Heart right ventricle (tissue), 16 donors: ENCODE data around the gene TRPM3. TPM values are rescaled to one million over a fixed set of nuclear protein-coding genes. Genes with fewer than 3 reads are reported as not detected.

Source experiments
- ATAC-seq, 8 donors: fragments of 200-7000 bp; cut with Tn5 transposase; one replicate each; pipeline ENCODE4 v1.9.1; 2020; ENCODE audit warnings: mild to moderate bottlenecking in 8 of 8, moderate library complexity in 8 of 8, moderate number of reproducible peaks in 1 of 8
- DNase-seq, 2 donors: peaks; one replicate each; pipeline ENCODE4 v3.0.0-alpha.2; 2020
- H3K27ac ChIP-seq, 10 donors: fragments of 200-600 bp; sonication (generic) in 2 of 10; one replicate each; pipeline versions ENCODE4 v1.5.0 to v1.8.0; 2020 to 2022; ENCODE audit warnings: mild to moderate bottlenecking in 3 of 10
- H3K27me3 ChIP-seq, 7 donors: fragments of 200-600 bp; one replicate each; pipeline ENCODE4 v1.8.0; 2021 to 2022; ENCODE audit warnings: mild to moderate bottlenecking in 2 of 7
- H3K36me3 ChIP-seq, 9 donors: fragments of 200-600 bp; sonication (generic) in 1 of 9; one replicate each; pipeline versions ENCODE4 v1.5.0 to v1.8.0; 2020 to 2022; ENCODE audit warnings: mild to moderate bottlenecking in 2 of 9
- H3K4me1 ChIP-seq, 9 donors: fragments of 200-600 bp; sonication (generic) in 1 of 9; one replicate each; pipeline versions ENCODE4 v1.5.0 to v1.8.0; 2020 to 2022; ENCODE audit warnings: mild to moderate bottlenecking in 4 of 9
- H3K4me3 ChIP-seq, 10 donors: fragments of 200-600 bp; sonication (generic) in 2 of 10; one replicate each; pipeline versions ENCODE4 v1.5.0 to v1.8.0; 2020 to 2022; ENCODE audit warnings: mild to moderate bottlenecking in 7 of 10, moderate library complexity in 2 of 10
- H3K9me3 ChIP-seq, 11 donors: fragments of 200-600 bp in 10 of 11; sonication (generic) in 2 of 11; one replicate each; pipeline versions ENCODE4 v1.5.0 to v1.8.0; 2013 to 2022; ENCODE audit warnings: mild to moderate bottlenecking in 2 of 11, control low read depth in 1 of 11, moderate library complexity in 1 of 11
- CTCF ChIP-seq, 9 donors: fragments of 200-600 bp; sonication (generic) in 2 of 9; IDR thresholded peaks; one replicate each; pipeline versions ENCODE4 v1.5.0 to v1.8.0; 2021 to 2022; ENCODE audit warnings: antibody characterized with exemption in 9 of 9, mild to moderate bottlenecking in 5 of 9, moderate library complexity in 1 of 9
- WGBS, 2 donors: extraction: QIAGEN DNeasy Blood & Tissue Kit; methylation state at CpG; one replicate each; pipeline ENCODE4 v1.1.7; 2013; ENCODE audit warnings: inconsistent platforms in 1 of 2; 5-methylcytosine and 5-hydroxymethylcytosine counted together
- intact Hi-C, 10 donors: fragments of 100-400 bp; cut with DNase I; formaldehyde crosslinking; loops; one replicate each; pipeline versions ENCODE4 v1.11.1 to v1.14.2; 2022
- polyA plus RNA-seq, 2 donors: library from polyadenylated mRNA; stranded (reverse); fragments of 200-250 nt; gene quantifications; one replicate each; pipeline ENCODE4 v1.2.3, GENCODE V29; 2013
- total RNA-seq, 10 donors: library from RNA; stranded (reverse); fragmentation: NEBNext Ultra II Directional in 3 of 10; extraction: Animal tissue kit (Norgen Biotek cat#: 25700) in 3 of 10; gene quantifications; one replicate each; pipeline versions ENCODE4 v1.2.1 to v1.2.4, GENCODE V29; 2021 to 2023
- donor health status: Arrhythmogenic right ventricular cardiomyopathy.
- donor health status: ischemic (EF 13 %, LVEDD 7.1; RV severe dilation, severe dysfunction).
- donor health status: healthy with polysubstance abuse.
- donor health status: DM: no; HTN: yes; CAD: no.
- donor health status: DM: no; HTN: no; CAD: no.
- donor health status: ischemic (EF 25% LVEDD 6.9; RV normal size, moderate dysfunction).
- donor health status: ischemic (EF 25% LVEDD 5.7; RV mildly dilated, moderate dysfunction).
- donor health status: healthy.
- donor health status: DM: yes; HTN: yes; CAD: no.
- donor health status: Ischemic cardiomyopathy.
- donor health status: ischemic (EF 35%, LVEDD 5.7; RV mildly dilated, moderate dysfunction).
- donor health status: nonischemic (EF 11% LVEDD 7.7; RV severe dilation, severe dysfunction).
- donor health status: DM: yes; HTN: yes; CAD: no.
- donor health status: PGD.
- donor health status: ischemic (EF 29% LVEDD 5.4; RV normal size, mild dysfunction).
- donor health status: nonischemic (EF 23%, LVEDD 6.1; RV moderate dilation, normal function).

Gene TRPM3
- total and polyA plus RNA-seq, 12 donors, result 0.05 to 1.3 (median 0.16) TPM; not detected in 1

GRCh38 chr9:70642341-70642740 is 479.1 kb downstream of the TRPM3 start:
- Histone ChIP-seq H3K4me3 (no peak overlapping the region), H3K4me1 (no peaks in the 10 kb centered on the region), H3K9me3 (no peaks in the 10 kb centered on the region), H3K27ac (no peak overlapping the region), H3K27me3 (no peaks in the 10 kb centered on the region), H3K36me3 (no peaks in the 10 kb centered on the region)
- TF ChIP-seq CTCF (IDR thresholded peaks at IDR 0.05), result no peak
- intact Hi-C loops, result loop anchor here in 7 of 10 donors (5.0 to 10.0 kb wide), 5 partner anchors 282 to 605 kb away; no protein-coding TSS in a partner anchor
- ATAC-seq (no peak), DNase-seq (no peak)
- 87 to 89% methylated on average over 8 of the region's 8 CpGs for WGBS, 2 donors

- Histone ChIP-seq H3K4me1 (no peaks in the 10 kb centered on the region), H3K27ac (no peak overlapping the region), H3K4me3 (no peak overlapping the region), H3K27me3 (no peaks in the 10 kb centered on the region), H3K9me3 (no peaks in the 10 kb centered on the region), H3K36me3 (no peaks in the 10 kb centered on the region)
- intact Hi-C loops, result loop anchor here in 7 of 10 donors (2.0 to 10.0 kb wide), 6 partner anchors 283 to 607 kb away; no protein-coding TSS in a partner anchor
- TF ChIP-seq CTCF (IDR thresholded peaks at IDR 0.05), result no peak
- no peak for ATAC-seq
- WGBS, 2 donors, result 33 to 48% methylated on average over 1 of the region's 1 CpG
- no peak for DNase-seq
These were observed 479.8 kb downstream of the TRPM3 start for GRCh38 chr9:70641631-70642030.

- no peak overlapping the region for H3K27ac ChIP-seq
- no peaks in the 10 kb centered on the region for H3K36me3 ChIP-seq
- WGBS, 2 donors, result 79 to 84% methylated on average over 4 of the region's 4 CpGs
- H3K9me3 ChIP-seq, result no peaks in the 10 kb centered on the region
- H3K27me3 ChIP-seq, result no peaks in the 10 kb centered on the region
- no peaks in the 10 kb centered on the region for H3K4me1 ChIP-seq
- DNase-seq (no peak), ATAC-seq (no peak)
- TF ChIP-seq CTCF (IDR thresholded peaks at IDR 0.05), result no peak
- no peak overlapping the region for H3K4me3 ChIP-seq
- intact Hi-C loops, result loop anchor here in 7 of 10 donors (2.0 to 10.0 kb wide), 6 partner anchors 284 to 608 kb away; no protein-coding TSS in a partner anchor
These were observed 480.4 kb downstream of the TRPM3 start for GRCh38 chr9:70641031-70641430.

GRCh38 chr9:70639853-70640814 is 481.3 kb downstream of the TRPM3 start:
- no peak overlapping the region for H3K27ac ChIP-seq
- DNase-seq (no peak), ATAC-seq (peak in 6 of 8 donors; percentile 55 to 75 (median 62))
- H3K4me3 ChIP-seq, result no peak overlapping the region
- no peaks in the 10 kb centered on the region for H3K4me1 ChIP-seq
- intact Hi-C loops, result loop anchor here in 9 of 10 donors (1.0 to 10.0 kb wide), 10 partner anchors 285 to 611 kb away; no protein-coding TSS in a partner anchor
- TF ChIP-seq CTCF (IDR thresholded peaks at IDR 0.05), result peak; percentile 32 to 78 (median 68)
- H3K27me3 ChIP-seq, result no peaks in the 10 kb centered on the region
- H3K9me3 ChIP-seq, result no peaks in the 10 kb centered on the region
- H3K36me3 ChIP-seq, result no peaks in the 10 kb centered on the region
- WGBS, 2 donors, result 41 to 47% methylated on average over 15 of the region's 15 CpGs
